BJ (cell line): ENCODE results near the gene CERS1. TPM values are rescaled to one million over a fixed set of nuclear protein-coding genes. Genes with fewer than 3 reads are reported as not detected.
A peak's percentile ranks its signal among the peaks of the same experiment; 100 is the strongest.

Experiments used
- CTCF ChIA-PET: fragments of 350-600 bp; formaldehyde crosslinking; extraction: SDS; loops from one replicate; lab custom pipeline; 2021; ENCODE audit warnings: antibody characterized with exemption, inconsistent platforms; lab: Yijun Ruan, JAX
- POLR2A ChIA-PET: fragments of 300-600 bp; sonication (Branson Sonifier 250); formaldehyde crosslinking; extraction: SDS; loops from one replicate; lab custom pipeline; 2021; ENCODE audit warnings: antibody characterized with exemption; lab: Charles Lee
- DNase-seq: peaks from one replicate; pipeline ENCODE4 v3.0.0-alpha.2; 2011; ENCODE audit warnings: low read depth
- H3K27me3 ChIP-seq: 2 replicates; pipeline ENCODE4 v1.6.0; 2011; ENCODE audit warnings: low read length; ENCODE audit not compliant: control insufficient read depth, insufficient read depth
- H3K36me3 ChIP-seq: 2 replicates; pipeline ENCODE4 v1.5.1; 2011; ENCODE audit warnings: low read length; ENCODE audit not compliant: control insufficient read depth, insufficient read depth
- H3K4me3 ChIP-seq: 2 replicates; pipeline ENCODE4 v1.5.1; 2011; ENCODE audit warnings: low read depth, mild to moderate bottlenecking, control low read depth, low read length
- polyA plus RNA-seq: library from polyadenylated mRNA; depleted of rRNA; stranded (reverse); fragments of >200 nt; gene quantifications from 2 replicates; pipeline ENCODE4 v1.2.3, GENCODE V29; 2011
- TF ChIP-seq, protein P1 (sequence below): IDR thresholded peaks from 2 replicates; pipeline ENCODE4 v1.5.1; 2011; ENCODE audit warnings: low read depth, mild to moderate bottlenecking, control low read depth, inconsistent platforms, low read length, moderate library complexity; ENCODE audit not compliant: insufficient read depth

CERS1 gene
- polyA plus RNA-seq, 1 experiment, result 0.83 TPM

GRCh38 chr19:18940769-18941627 is 45.0 kb upstream of the CERS1 start, which contains the start of gene HOMER3:
HOMER3 (minus strand) TSS chr19:18941217; CDS start chr19:18938982, 2,235 bp downstream.
- Histone ChIP-seq H3K36me3 (peaks cover 4% of the 10 kb centered on the region; the same call in 1 of the 2 replicates), H3K27me3 (no peaks in the 10 kb centered on the region), H3K4me3 (peak within 1 kb of the TSS; percentile 93)
- DNase-seq, result no peak
- ChIA-PET POLR2A (no interaction called here), CTCF (interaction anchor here (0.6 to 3.5 kb wide), 3 partner anchors 13 to 94 kb away, joined by 3 to 12 read pairs (median 3); no protein-coding TSS in a partner anchor)
- TF ChIP-seq, protein P1, sequence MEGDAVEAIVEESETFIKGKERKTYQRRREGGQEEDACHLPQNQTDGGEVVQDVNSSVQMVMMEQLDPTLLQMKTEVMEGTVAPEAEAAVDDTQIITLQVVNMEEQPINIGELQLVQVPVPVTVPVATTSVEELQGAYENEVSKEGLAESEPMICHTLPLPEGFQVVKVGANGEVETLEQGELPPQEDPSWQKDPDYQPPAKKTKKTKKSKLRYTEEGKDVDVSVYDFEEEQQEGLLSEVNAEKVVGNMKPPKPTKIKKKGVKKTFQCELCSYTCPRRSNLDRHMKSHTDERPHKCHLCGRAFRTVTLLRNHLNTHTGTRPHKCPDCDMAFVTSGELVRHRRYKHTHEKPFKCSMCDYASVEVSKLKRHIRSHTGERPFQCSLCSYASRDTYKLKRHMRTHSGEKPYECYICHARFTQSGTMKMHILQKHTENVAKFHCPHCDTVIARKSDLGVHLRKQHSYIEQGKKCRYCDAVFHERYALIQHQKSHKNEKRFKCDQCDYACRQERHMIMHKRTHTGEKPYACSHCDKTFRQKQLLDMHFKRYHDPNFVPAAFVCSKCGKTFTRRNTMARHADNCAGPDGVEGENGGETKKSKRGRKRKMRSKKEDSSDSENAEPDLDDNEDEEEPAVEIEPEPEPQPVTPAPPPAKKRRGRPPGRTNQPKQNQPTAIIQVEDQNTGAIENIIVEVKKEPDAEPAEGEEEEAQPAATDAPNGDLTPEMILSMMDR, result peak; percentile 47

GRCh38 chr19:18939922-18940768 is 44.2 kb upstream of the CERS1 start:
- H3K27me3 ChIP-seq, result no peaks in the 10 kb centered on the region
- H3K36me3 ChIP-seq, result peaks cover 4% of the 10 kb centered on the region; the same call in 1 of the 2 replicates
- ChIA-PET CTCF (interaction anchor here (0.6 to 3.5 kb wide), 5 partner anchors 9 to 93 kb away, joined by 3 to 12 read pairs (median 4); no protein-coding TSS in a partner anchor), POLR2A (no interaction called here)
- no peak for DNase-seq
- peak overlapping the region; percentile 93 for H3K4me3 ChIP-seq
- TF ChIP-seq, protein P1, result no peak

DNA sequence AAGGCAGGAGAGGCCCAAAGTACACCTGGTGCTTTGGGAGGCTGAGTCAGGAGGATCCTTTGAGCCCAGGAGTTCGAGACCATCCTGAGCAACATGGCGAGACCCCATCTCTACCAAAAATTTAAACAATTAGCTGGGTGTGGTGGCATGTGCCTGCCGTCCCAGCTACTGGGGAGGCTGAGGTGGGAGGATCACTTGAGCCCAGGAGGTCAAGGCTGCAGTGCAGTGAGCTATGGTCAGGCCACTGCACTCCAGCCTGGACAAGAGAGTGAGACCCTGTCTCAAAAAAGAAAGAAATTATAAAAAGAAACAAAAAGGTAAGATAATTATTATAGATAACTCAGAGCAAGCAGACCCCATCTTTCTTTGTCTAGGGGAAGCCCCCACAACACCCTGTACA is 43.2 kb upstream of the CERS1 start:
- peak overlapping the region; percentile 93 for H3K4me3 ChIP-seq
- DNase-seq, result no peak
- H3K27me3 ChIP-seq, result no peaks in the 10 kb centered on the region
- H3K36me3 ChIP-seq, result peaks cover 8% of the 10 kb centered on the region
- TF ChIP-seq, protein P1, result no peak
- ChIA-PET POLR2A (no interaction called here), CTCF (interaction anchor here (1.0 to 1.6 kb wide), 3 partner anchors 10 to 56 kb away, joined by 3 to 11 read pairs (median 4); no protein-coding TSS in a partner anchor)

GRCh38 chr19:18933297-18933696 is 37.3 kb upstream of the CERS1 start:
- POLR2A ChIA-PET, result no interaction called here

More at GRCh38 chr19:18933297-18933696, 37.3 kb upstream of the CERS1 start:
- TF ChIP-seq, protein P1, result no peak
- H3K4me3 ChIP-seq, result no peak overlapping the region
- no peak for DNase-seq
- H3K36me3 ChIP-seq, result peaks cover 30% of the 10 kb centered on the region
- CTCF ChIA-PET, result interaction anchor here (2.9 kb wide), 1 partner anchor 53 kb away, joined by 7 read pairs; no protein-coding TSS in a partner anchor
- H3K27me3 ChIP-seq, result no peaks in the 10 kb centered on the region
